ENCODE measurements around the gene CCL16.

- TF ChIP-seq TAF7 (optimal IDR thresholded peaks at IDR 0.05; ENCODE audit: borderline replicate concordance, low read depth, low read length) (no peak), RFX5 (IDR thresholded peaks at IDR 0.05; ENCODE audit: borderline replicate concordance, low read depth, low read length) (no peak), CTCF (IDR thresholded peaks at IDR 0.05; ENCODE audit: control extremely low read depth in 1 of 3, insufficient read depth in 1 of 3, low read depth in 1 of 3, low read length in 3 of 3) (no peak), SUZ12 (IDR thresholded peaks at IDR 0.05; ENCODE audit: low read length) (no peak), EZH2 (IDR thresholded peaks at IDR 0.05; ENCODE audit: low read depth, low read length, severe bottlenecking) (no peak), POLR2AphosphoS5 (IDR thresholded peaks at IDR 0.05; ENCODE audit: low read depth, low read length) (no peak), POLR2A (IDR thresholded peaks at IDR 0.05; ENCODE audit: control extremely low read depth in 1 of 2, low read depth in 2 of 2, low read length in 2 of 2) (no peak)
Measured at GRCh38 chr17:35934760-35935159, 46.5 kb downstream of the CCL16 start.

Data from H1 (cell line).